H1 (cell line): ENCODE data around the gene DDN. TPM values are rescaled to one million over a fixed set of nuclear protein-coding genes. Genes with fewer than 3 reads are reported as not detected.
A peak's percentile ranks its signal among the peaks of the same experiment; 100 is the strongest.

Experiments
- CTCF ChIA-PET: fragments of 300-600 bp; sonication (Branson Sonifier 250); formaldehyde crosslinking; loops from one replicate; lab custom pipeline; 2021; ENCODE audit not compliant: partially characterized antibody; lab: Charles Lee
- POLR2A ChIA-PET: fragments of 300-600 bp; sonication (Branson Sonifier 250); formaldehyde crosslinking; loops from one replicate; lab custom pipeline; 2021; ENCODE audit warnings: inconsistent platforms; ENCODE audit not compliant: partially characterized antibody; lab: Charles Lee
- DNase-seq, 2 experiments: peaks; one replicate each; pipeline versions ENCODE4 v3.0.0 to v3.0.0-alpha.2; 2010 to 2022; ENCODE audit warnings: low spot score in 2 of 2, low read depth in 1 of 2, mixed read lengths in 1 of 2
- FAIRE-seq: peaks from 2 replicates; lab custom pipeline; 2011; peaks lifted over from hg19 to GRCh38; lab: Jason Lieb, UNC
- H2AFZ ChIP-seq: 2 replicates; pipeline ENCODE4 v1.8.1; 2012; ENCODE audit warnings: low read length, inconsistent platforms
- H2AK5ac ChIP-seq: 2 replicates; pipeline ENCODE4 v1.6.1; 2013; ENCODE audit warnings: low read depth, low read length
- H2BK120ac ChIP-seq: replicated peaks from 2 replicates; pipeline ENCODE3; 2013; ENCODE audit warnings: low read depth, low read length, inconsistent platforms
- H2BK12ac ChIP-seq: 2 replicates; pipeline ENCODE4 v1.6.1; 2013; ENCODE audit warnings: low read depth, low read length
- H2BK15ac ChIP-seq: 2 replicates; pipeline ENCODE4 v1.6.1; 2013; ENCODE audit warnings: low read length
- H2BK20ac ChIP-seq: 2 replicates; pipeline ENCODE4 v1.6.1; 2013; ENCODE audit warnings: low read length
- H2BK5ac ChIP-seq: 2 replicates; pipeline ENCODE4 v1.6.1; 2013; ENCODE audit warnings: low read depth, low read length
- H3K14ac ChIP-seq: 2 replicates; pipeline ENCODE4 v1.6.1; 2013; ENCODE audit warnings: inconsistent platforms; ENCODE audit not compliant: insufficient read length
- H3K18ac ChIP-seq: 2 replicates; pipeline ENCODE4 v1.6.1; 2013; ENCODE audit warnings: low read length; ENCODE audit errors: extremely low read depth
- H3K23ac ChIP-seq: 2 replicates; pipeline ENCODE4 v1.6.1; 2013; ENCODE audit warnings: inconsistent platforms; ENCODE audit not compliant: insufficient read length
- H3K23me2 ChIP-seq: 2 replicates; pipeline ENCODE4 v1.6.1; 2013; ENCODE audit warnings: low read depth, low read length
- H3K27ac ChIP-seq: 2 replicates; pipeline ENCODE4 v1.6.1; 2011; ENCODE audit warnings: low read depth, low read length, inconsistent platforms
- H3K27me3 ChIP-seq, 4 experiments: replicated peaks in 1 of 4; 1 replicate in 1 of 4; 2 replicates in 3 of 4; pipeline versions ENCODE4 v1.6.1 to v1.8.1; 2011 to 2013; ENCODE audit warnings: low read length in 3 of 4, mild to moderate bottlenecking in 3 of 4, inconsistent platforms in 2 of 4, mixed read lengths in 2 of 4, moderate library complexity in 1 of 4; ENCODE audit not compliant: control insufficient read depth in 3 of 4, insufficient read depth in 3 of 4; ENCODE audit errors: extremely low read depth in 1 of 4
- H3K36me3 ChIP-seq, 4 experiments: 2 replicates each; pipeline versions ENCODE4 v1.6.1 to v1.8.1; 2011 to 2013; ENCODE audit warnings: mild to moderate bottlenecking in 4 of 4, low read length in 3 of 4, moderate library complexity in 2 of 4, control low read depth in 1 of 4, inconsistent platforms in 1 of 4; ENCODE audit not compliant: insufficient read depth in 4 of 4, control insufficient read depth in 2 of 4
- H3K4ac ChIP-seq: replicated peaks from 2 replicates; pipeline ENCODE3; 2013; ENCODE audit warnings: low read length, low read depth, mixed read lengths, inconsistent platforms; ENCODE audit not compliant: insufficient read length
- H3K4me1 ChIP-seq, 4 experiments: replicated peaks in 1 of 4; 1 replicate in 1 of 4; 2 replicates in 3 of 4; pipeline versions ENCODE4 v1.6.1 to v1.8.1; 2011 to 2013; ENCODE audit warnings: low read length in 3 of 4, inconsistent platforms in 2 of 4, mixed read lengths in 1 of 4; ENCODE audit not compliant: insufficient read depth in 4 of 4, control insufficient read depth in 3 of 4
- H3K4me2 ChIP-seq, 2 experiments: 2 replicates each; pipeline versions ENCODE4 v1.6.1 to v1.8.1; 2011 to 2013; ENCODE audit warnings: low read depth in 2 of 2, low read length in 2 of 2, control low read depth in 1 of 2, inconsistent platforms in 1 of 2, mild to moderate bottlenecking in 1 of 2; ENCODE audit not compliant: insufficient read depth in 1 of 2
- H3K4me3 ChIP-seq, 4 experiments: fragments of 200-600, 300-600 bp in 1 of 4; sonication (generic), shearing (Covaris generic), sonication (Bioruptor Twin) in 1 of 4; 2 replicates each; pipeline versions ENCODE4 v1.5.1 to v1.8.1; 2011 to 2016; ENCODE audit warnings: low read length in 4 of 4, low read depth in 3 of 4, control low read depth in 2 of 4, inconsistent platforms in 2 of 4, mild to moderate bottlenecking in 2 of 4, mixed read lengths in 1 of 4, moderate library complexity in 1 of 4; ENCODE audit not compliant: insufficient read depth in 2 of 4; ENCODE audit errors: extremely low read depth in 1 of 4
- H3K56ac ChIP-seq: replicated peaks from 2 replicates; pipeline ENCODE3; 2013; ENCODE audit warnings: low read depth, mild to moderate bottlenecking, mixed read lengths, low read length, inconsistent platforms; ENCODE audit not compliant: insufficient read length
- H3K79me1 ChIP-seq: 2 replicates; pipeline ENCODE4 v1.6.1; 2013; ENCODE audit warnings: low read depth, low read length, control low read depth
- H3K79me2 ChIP-seq, 2 experiments: 2 replicates each; pipeline versions ENCODE4 v1.6.1 to v1.8.1; 2012 to 2013; ENCODE audit warnings: low read length in 2 of 2, mild to moderate bottlenecking in 2 of 2, inconsistent platforms in 1 of 2; ENCODE audit not compliant: insufficient read depth in 2 of 2, control insufficient read depth in 1 of 2
- H3K9ac ChIP-seq, 4 experiments: replicated peaks in 1 of 4; 1 replicate in 1 of 4; 2 replicates in 3 of 4; pipeline versions ENCODE4 v1.6.1 to v1.8.1; 2011 to 2013; ENCODE audit warnings: low read depth in 3 of 4, low read length in 3 of 4, control low read depth in 2 of 4, mild to moderate bottlenecking in 2 of 4, moderate library complexity in 2 of 4, inconsistent platforms in 1 of 4; ENCODE audit errors: extremely low read depth in 1 of 4
- H3K9me3 ChIP-seq, 2 experiments: 2 replicates each; pipeline versions ENCODE4 v1.6.1 to v1.8.1; 2012 to 2013; ENCODE audit warnings: mild to moderate bottlenecking in 2 of 2, moderate library complexity in 2 of 2, control low read depth in 1 of 2, inconsistent platforms in 1 of 2, low read depth in 1 of 2, low read length in 1 of 2, mixed read lengths in 1 of 2; ENCODE audit not compliant: insufficient read depth in 2 of 2
- H4K20me1 ChIP-seq, 2 experiments: replicated peaks in 1 of 2; 2 replicates each; pipeline versions ENCODE3 to v1.8.1; 2011 to 2013; ENCODE audit warnings: inconsistent platforms in 2 of 2, low read length in 2 of 2, mild to moderate bottlenecking in 1 of 2; ENCODE audit not compliant: insufficient read depth in 2 of 2, control insufficient read depth in 1 of 2
- H4K5ac ChIP-seq: 2 replicates; pipeline ENCODE4 v1.6.1; 2013; ENCODE audit warnings: low read length, low read depth, mixed read lengths, inconsistent platforms; ENCODE audit not compliant: insufficient read length
- H4K8ac ChIP-seq: 2 replicates; pipeline ENCODE4 v1.8.0; 2013; ENCODE audit warnings: mild to moderate bottlenecking, moderate library complexity, low read length, inconsistent platforms; ENCODE audit not compliant: insufficient read depth; ENCODE audit errors: extremely low read depth
- H4K91ac ChIP-seq: replicated peaks from 2 replicates; pipeline ENCODE3; 2013; ENCODE audit warnings: low read length, mixed read lengths, inconsistent platforms; ENCODE audit not compliant: insufficient read length
- BCL11A ChIP-seq, 2 experiments: IDR thresholded peaks; one replicate each; pipeline ENCODE4 v1.6.1; 2011; ENCODE audit warnings: low read depth in 2 of 2, low read length in 2 of 2, mild to moderate bottlenecking in 2 of 2
- GTF2F1 ChIP-seq: IDR thresholded peaks from 2 replicates; pipeline ENCODE4 v1.6.1; 2012; ENCODE audit warnings: low read depth, low read length, improper control_type of control experiment, borderline replicate concordance
- JUN ChIP-seq: IDR thresholded peaks from 2 replicates; pipeline ENCODE4 v1.6.1; 2011; ENCODE audit warnings: low read depth, mild to moderate bottlenecking, improper control_type of control experiment, low read length
- MAFK ChIP-seq: IDR thresholded peaks from 2 replicates; pipeline ENCODE4 v1.6.1; 2012; ENCODE audit warnings: low read depth, mild to moderate bottlenecking, improper control_type of control experiment, low read length
- POLR2AphosphoS5 ChIP-seq: IDR thresholded peaks from 2 replicates; pipeline ENCODE4 v1.6.1; 2011; ENCODE audit warnings: low read depth, low read length
- SIN3A ChIP-seq, 2 experiments: IDR thresholded peaks in 1 of 2; conservative IDR thresholded peaks in 1 of 2; 2 replicates each; pipeline ENCODE4 v1.6.1; 2011 to 2012; ENCODE audit warnings: low read length in 2 of 2, improper control_type of control experiment in 1 of 2, low read depth in 1 of 2, mild to moderate bottlenecking in 1 of 2
- SIRT6 ChIP-seq: IDR thresholded peaks from one replicate; pipeline ENCODE4 v1.7.1; 2012; ENCODE audit warnings: low read length, inconsistent platforms
- TAF1 ChIP-seq: IDR thresholded peaks from 2 replicates; pipeline ENCODE4 v1.6.1; 2011; ENCODE audit warnings: mild to moderate bottlenecking, low read depth, low read length
- WGBS, 2 experiments: shearing (Covaris generic) in 1 of 2; methylation state at CpG; one replicate each; pipeline versions ENCODE4 v1.1.6 to v1.1.7; 2013 to 2015; ENCODE audit warnings: low lambda C conversion rate in 2 of 2, mixed read lengths in 2 of 2, inconsistent platforms in 1 of 2, low coverage in 1 of 2, missing lambda C conversion rate in 1 of 2; ENCODE audit not compliant: insufficient replicate concordance in 2 of 2, insufficient coverage in 1 of 2, insufficient read length in 1 of 2; ENCODE audit errors: extremely low coverage in 1 of 2, missing lambda C conversion rate in 1 of 2; 5-methylcytosine and 5-hydroxymethylcytosine counted together
- polyA plus RNA-seq, 7 experiments: library from polyadenylated mRNA; depleted of rRNA in 3 of 7; stranded (reverse) in 5 of 7; unstranded in 2 of 7; fragments of >200 nt in 5 of 7; fragments of 200-250 nt in 2 of 7; gene quantifications; 1 replicate in 5 of 7; 2 replicates in 1 of 7; 4 replicates in 1 of 7; pipeline versions ENCODE4 v1.2.1 to v1.2.3, GENCODE V29; 2011 to 2013; ENCODE audit warnings: missing spikeins in 2 of 7, mixed read lengths in 2 of 7
- total RNA-seq: library from RNA; stranded (reverse); fragmentation: NEBNext Ultra II Directional; extraction: Animal tissue kit (Norgen Biotek cat#: 25700); gene quantifications from 2 replicates; pipeline ENCODE4 v1.2.1, GENCODE V29; 2021
- TF ChIP-seq, protein P1 (sequence below): IDR thresholded peaks from 2 replicates; pipeline ENCODE4 v1.6.1; 2011; ENCODE audit warnings: low read length, improper control_type of control experiment
- TF ChIP-seq, protein P2 (sequence below): IDR thresholded peaks from 2 replicates; pipeline ENCODE4 v1.6.1; 2012; ENCODE audit warnings: low read length, inconsistent platforms

DDN gene
- total and polyA plus RNA-seq, 2 of the 8 experiments (the other 6 are each of a cell fraction or from before 2014, with no cell fraction given) = 0.14 to 0.30 TPM

DNA sequence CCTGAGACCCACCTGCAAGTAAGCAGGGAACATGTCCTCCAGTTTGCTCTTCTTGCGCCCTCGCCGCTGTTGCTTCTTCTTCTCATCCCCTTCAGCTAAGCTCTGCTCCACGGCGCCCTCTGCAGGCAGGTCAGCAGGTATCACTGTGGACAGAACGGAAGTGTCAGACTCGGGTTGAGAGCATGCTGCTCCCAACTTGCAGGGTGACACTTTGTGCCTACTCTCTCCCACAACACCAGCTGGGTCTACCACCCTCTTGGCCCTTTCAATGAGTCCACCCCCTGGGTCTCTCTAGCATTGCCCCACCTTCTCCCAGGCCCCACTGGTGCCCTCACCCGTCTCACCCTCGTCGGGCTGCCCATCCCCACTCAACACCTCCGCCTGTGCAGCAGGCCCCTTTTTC, 44.7 kb upstream of the DDN start:
- WGBS, 2 experiments = 68% methylated on average over 11 of the region's 11 CpGs; no CpG with 5 or more reads in 1 of the 2 experiments
- DNase-seq = peak in 1 of 2 experiments; percentile 96
- no peak overlapping the region for H2BK15ac ChIP-seq
- no peak overlapping the region for H3K4me2 ChIP-seq
- no peak overlapping the region for H4K91ac ChIP-seq
- H3K56ac ChIP-seq = no peak overlapping the region
- no peak overlapping the region for H3K14ac ChIP-seq
- no peaks in the 10 kb centered on the region for H3K9me3 ChIP-seq
- H3K27ac ChIP-seq = no peak overlapping the region
- ChIA-PET POLR2A (interaction anchor here (0.8 to 21.2 kb wide), 7 partner anchors 9 to 222 kb away, joined by 3 to 339 read pairs (median 5); partner anchors contain the start of genes KMT2D and PRKAG1), CTCF (interaction anchor here (0.6 to 9.1 kb wide), 33 partner anchors 8 to 360 kb away, joined by 3 to 126 read pairs (median 4); partner anchors contain the start of genes DDN, DHH and WNT10B)
- H2BK120ac ChIP-seq = no peak overlapping the region
- H2AK5ac ChIP-seq = no peak overlapping the region
- FAIRE-seq = peak; percentile 81
- no peak overlapping the region for H3K23ac ChIP-seq
- H3K18ac ChIP-seq = no peak overlapping the region
- H3K4me3 ChIP-seq = no peak overlapping the region
- H3K36me3 ChIP-seq = peaks cover 47 to 93% (median 83%) of the 10 kb centered on the region in 4 experiments
- H3K79me2 ChIP-seq = no peaks in the 10 kb centered on the region
- H3K4ac ChIP-seq = no peak overlapping the region
- no peak overlapping the region for H4K8ac ChIP-seq
- H2AFZ ChIP-seq = no peak overlapping the region
- no peaks in the 10 kb centered on the region for H3K4me1 ChIP-seq
- no peaks in the 10 kb centered on the region; the same call in 1 of the 2 replicates for H3K79me1 ChIP-seq
- H3K23me2 ChIP-seq = no peaks in the 10 kb centered on the region
- no peak overlapping the region for H3K9ac ChIP-seq
- no peak overlapping the region for H2BK12ac ChIP-seq
- no peaks in the 10 kb centered on the region for H3K27me3 ChIP-seq
- H2BK5ac ChIP-seq = no peak overlapping the region
- no peak overlapping the region for H4K5ac ChIP-seq
- peaks cover 16 to 33% of the 10 kb centered on the region in 2 experiments for H4K20me1 ChIP-seq
- no peak overlapping the region for H2BK20ac ChIP-seq
- TF ChIP-seq SIN3A (conservative IDR thresholded peaks at IDR 0.05 in 1 of 2, IDR thresholded peaks at IDR 0.05 in 1 of 2; ENCODE audit: low read depth in 1 of 2, low read length in 2 of 2) (0 out of 4 replicates have a peak, but pooled peaks of 1 of the 2 experiments have one; percentile 27), POLR2AphosphoS5 (no peak), TAF1 (no peak), GTF2F1 (no peak), BCL11A (IDR thresholded peaks at IDR 0.05; ENCODE audit: low read depth in 2 of 2, low read length in 2 of 2) (no peak), JUN (no peak), MAFK (no peak), SIRT6 (no peak)
- TF ChIP-seq, protein P1, sequence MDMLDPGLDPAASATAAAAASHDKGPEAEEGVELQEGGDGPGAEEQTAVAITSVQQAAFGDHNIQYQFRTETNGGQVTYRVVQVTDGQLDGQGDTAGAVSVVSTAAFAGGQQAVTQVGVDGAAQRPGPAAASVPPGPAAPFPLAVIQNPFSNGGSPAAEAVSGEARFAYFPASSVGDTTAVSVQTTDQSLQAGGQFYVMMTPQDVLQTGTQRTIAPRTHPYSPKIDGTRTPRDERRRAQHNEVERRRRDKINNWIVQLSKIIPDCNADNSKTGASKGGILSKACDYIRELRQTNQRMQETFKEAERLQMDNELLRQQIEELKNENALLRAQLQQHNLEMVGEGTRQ = no peak
- TF ChIP-seq, protein P2, sequence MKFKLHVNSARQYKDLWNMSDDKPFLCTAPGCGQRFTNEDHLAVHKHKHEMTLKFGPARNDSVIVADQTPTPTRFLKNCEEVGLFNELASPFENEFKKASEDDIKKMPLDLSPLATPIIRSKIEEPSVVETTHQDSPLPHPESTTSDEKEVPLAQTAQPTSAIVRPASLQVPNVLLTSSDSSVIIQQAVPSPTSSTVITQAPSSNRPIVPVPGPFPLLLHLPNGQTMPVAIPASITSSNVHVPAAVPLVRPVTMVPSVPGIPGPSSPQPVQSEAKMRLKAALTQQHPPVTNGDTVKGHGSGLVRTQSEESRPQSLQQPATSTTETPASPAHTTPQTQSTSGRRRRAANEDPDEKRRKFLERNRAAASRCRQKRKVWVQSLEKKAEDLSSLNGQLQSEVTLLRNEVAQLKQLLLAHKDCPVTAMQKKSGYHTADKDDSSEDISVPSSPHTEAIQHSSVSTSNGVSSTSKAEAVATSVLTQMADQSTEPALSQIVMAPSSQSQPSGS = no peak
